ENCODE data around the gene OARD1. TPM values are rescaled to one million over a fixed set of nuclear protein-coding genes. Genes with fewer than 3 reads are reported as not detected.

The OARD1 gene
- total and polyA plus RNA-seq, 2 donors (not counting 1 experiment from before 2014, with no cell fraction given) = 9.6 to 52.5 TPM

- Histone ChIP-seq H3K9me3 (ENCODE audit: control extremely low read depth in 1 of 3, control insufficient read depth in 2 of 3, insufficient read depth in 1 of 3, low read length in 2 of 3) (no peaks in the 10 kb centered on the region), H3K27me3 (replicated peaks in 1 of 4; ENCODE audit: control extremely low read depth in 1 of 4, control insufficient read depth in 3 of 4, insufficient read depth in 4 of 4, low read length in 3 of 4) (no peaks in the 10 kb centered on the region), H4K20me1 (ENCODE audit: control insufficient read depth, insufficient read depth, low read length, poor library complexity, severe bottlenecking) (no peaks in the 10 kb centered on the region), H3K36me3 (replicated peaks in 1 of 2; ENCODE audit: control extremely low read depth in 1 of 2, control insufficient read depth in 1 of 2, extremely low read depth in 1 of 2, insufficient read depth in 2 of 2, low read length in 1 of 2) (peaks cover 6 to 57% of the 10 kb centered on the region in 2 experiments), H3K4me2 (replicated peaks; ENCODE audit: low read depth, low read length, poor library complexity, severe bottlenecking) (peak overlapping the region; percentile 60), H2AFZ (ENCODE audit: insufficient read depth, low read depth, low read length, poor library complexity, severe bottlenecking) (peak overlapping the region; percentile 36), H3K4me1 (ENCODE audit: control insufficient read depth in 2 of 2, insufficient read depth in 2 of 2, low read length in 2 of 2) (peaks cover 17 to 22% of the 10 kb centered on the region in 2 donors), H3K4me3 (ENCODE audit: control extremely low read depth in 1 of 5, extremely low read depth in 1 of 5, insufficient read depth in 1 of 5, low read depth in 2 of 5, low read length in 4 of 5) (peak overlapping the region in 3 of 5 experiments; percentile 5 to 25 (median 13)), H3K27ac (ENCODE audit: low read length in 2 of 2) (peak overlapping the region; percentile 42 to 64), H3K79me2 (ENCODE audit: control insufficient read depth, insufficient read depth, low read length) (peaks cover 76% of the 10 kb centered on the region), H3K9ac (ENCODE audit: low read length) (peak overlapping the region; percentile 41)
- TF ChIP-seq CTCF (IDR thresholded peaks at IDR 0.05) = no peak
- no peak for TF ChIP-seq EZH2 (IDR thresholded peaks at IDR 0.05; ENCODE audit: borderline replicate concordance, insufficient read depth, low read depth, low read length, poor library complexity, severe bottlenecking)
- WGBS (ENCODE audit: insufficient coverage) = 63% methylated on average over 1 of the region's 2 CpGs
- peak; percentile 47 for ATAC-seq (ENCODE audit: low read depth)
- intact Hi-C loops (cut with micrococcal nuclease) = no loop called here
- Mint-ChIP-seq H3K4me3 (peak overlapping the region; percentile 58), H3K4me1 (peaks cover 43% of the 10 kb centered on the region), H3K9me3 (ENCODE audit: insufficient read depth) (no peaks in the 10 kb centered on the region), H3K27ac (peak overlapping the region; percentile 75), H3K27me3 (no peaks in the 10 kb centered on the region)
- CTCF ChIA-PET = interaction anchor here (1.6 kb wide), 1 partner anchor 102 kb away, joined by 3 read pairs; no protein-coding TSS in a partner anchor
- POLR2A ChIA-PET = no interaction called here
- peak; percentile 44 for DNase-seq
Measured at GRCh38 chr6:41080621-41081020, 8.5 kb upstream of the OARD1 start.

GRCh38 chr6:41079080-41079479 lies 6.9 kb upstream of the OARD1 start:
- peaks cover 33 to 37% of the 10 kb centered on the region in 2 donors for H3K4me1 ChIP-seq (ENCODE audit: control insufficient read depth in 2 of 2, insufficient read depth in 2 of 2, low read length in 2 of 2)
- H2AFZ ChIP-seq (ENCODE audit: insufficient read depth, low read depth, low read length, poor library complexity, severe bottlenecking) = no peak overlapping the region
- CTCF ChIA-PET = interaction anchor here (0.7 to 1.6 kb wide), 2 partner anchors 103 to 770 kb away, joined by 3 read pairs; no protein-coding TSS in a partner anchor
- no peaks in the 10 kb centered on the region for H4K20me1 ChIP-seq (ENCODE audit: control insufficient read depth, insufficient read depth, low read length, poor library complexity, severe bottlenecking)
- no peaks in the 10 kb centered on the region for H3K27me3 ChIP-seq (replicated peaks in 1 of 4; ENCODE audit: control extremely low read depth in 1 of 4, control insufficient read depth in 3 of 4, insufficient read depth in 4 of 4, low read length in 3 of 4)
- no peak for DNase-seq
- Mint-ChIP-seq H3K9me3 (ENCODE audit: insufficient read depth) (no peaks in the 10 kb centered on the region), H3K27ac (no peak overlapping the region), H3K4me1 (peaks cover 59% of the 10 kb centered on the region), H3K4me3 (no peak overlapping the region), H3K27me3 (no peaks in the 10 kb centered on the region)
- peaks cover 5 to 42% of the 10 kb centered on the region in 2 experiments for H3K36me3 ChIP-seq (replicated peaks in 1 of 2; ENCODE audit: control extremely low read depth in 1 of 2, control insufficient read depth in 1 of 2, extremely low read depth in 1 of 2, insufficient read depth in 2 of 2, low read length in 1 of 2)
- TF ChIP-seq CTCF (IDR thresholded peaks at IDR 0.05) (no peak), EZH2 (IDR thresholded peaks at IDR 0.05; ENCODE audit: borderline replicate concordance, insufficient read depth, low read depth, low read length, poor library complexity, severe bottlenecking) (no peak)
- no peak overlapping the region for H3K9ac ChIP-seq (ENCODE audit: low read length)
- H3K4me2 ChIP-seq (replicated peaks; ENCODE audit: low read depth, low read length, poor library complexity, severe bottlenecking) = no peak overlapping the region
- H3K27ac ChIP-seq (ENCODE audit: low read length in 2 of 2) = peak overlapping the region in 1 of 2 donors; percentile 64
- no peaks in the 10 kb centered on the region for H3K9me3 ChIP-seq (ENCODE audit: control extremely low read depth in 1 of 3, control insufficient read depth in 2 of 3, insufficient read depth in 1 of 3, low read length in 2 of 3)
- no peak overlapping the region for H3K4me3 ChIP-seq (ENCODE audit: control extremely low read depth in 1 of 5, extremely low read depth in 1 of 5, insufficient read depth in 1 of 5, low read depth in 2 of 5, low read length in 4 of 5)
- WGBS (ENCODE audit: insufficient coverage) = 80% methylated on average over 1 of the region's 1 CpG
- peaks cover 90% of the 10 kb centered on the region for H3K79me2 ChIP-seq (ENCODE audit: control insufficient read depth, insufficient read depth, low read length)
- no peak for ATAC-seq (ENCODE audit: low read depth)
- intact Hi-C loops (cut with micrococcal nuclease) = loop anchor here (10.0 kb wide), 3 partner anchors 196 to 1486 kb away; partner anchors contain the start of genes UBR2 and USP49
- POLR2A ChIA-PET = interaction anchor here (0.9 kb wide), 1 partner anchor 16 kb away, joined by 5 read pairs; no protein-coding TSS in a partner anchor

All from B cell (primary cell).